Stimulated activated naive CD8-positive, alpha-beta T cell treated with anti-CD3 and anti-CD28 coated beads, Interleukin-15, amount 100 ng/mL, for 72 hours (primary cell): ENCODE data around the gene VAPA.

ENCODE experiments used
- ATAC-seq: fragments of 150-1000 bp; cut with Tn5 transposase; 2 replicates; pipeline ENCODE4 v1.10.0; 2021; ENCODE audit warnings: mild to moderate bottlenecking, moderate library complexity
- DNase-seq, 2 donors: peaks; one replicate each; pipeline ENCODE4 v3.0.0; 2021 to 2022
- H3K27ac Mint-ChIP-seq, 2 donors: one replicate each; pipeline ENCODE4 v1.8.0; 2022; ENCODE audit warnings: mild to moderate bottlenecking in 2 of 2, mixed read lengths in 2 of 2, moderate library complexity in 2 of 2
- H3K27me3 Mint-ChIP-seq: one replicate; pipeline ENCODE4 v1.8.0; 2022; ENCODE audit warnings: mixed read lengths
- H3K4me1 Mint-ChIP-seq: one replicate; pipeline ENCODE4 v1.8.0; 2022; ENCODE audit warnings: mild to moderate bottlenecking, mixed read lengths
- H3K4me3 Mint-ChIP-seq, 2 donors: one replicate each; pipeline ENCODE4 v1.8.0; 2022; ENCODE audit warnings: mild to moderate bottlenecking in 2 of 2, mixed read lengths in 2 of 2, moderate library complexity in 1 of 2
- H3K9me3 Mint-ChIP-seq, 2 donors: one replicate each; pipeline ENCODE4 v1.8.0; 2022; ENCODE audit warnings: mixed read lengths in 2 of 2

Gene VAPA

DNA sequence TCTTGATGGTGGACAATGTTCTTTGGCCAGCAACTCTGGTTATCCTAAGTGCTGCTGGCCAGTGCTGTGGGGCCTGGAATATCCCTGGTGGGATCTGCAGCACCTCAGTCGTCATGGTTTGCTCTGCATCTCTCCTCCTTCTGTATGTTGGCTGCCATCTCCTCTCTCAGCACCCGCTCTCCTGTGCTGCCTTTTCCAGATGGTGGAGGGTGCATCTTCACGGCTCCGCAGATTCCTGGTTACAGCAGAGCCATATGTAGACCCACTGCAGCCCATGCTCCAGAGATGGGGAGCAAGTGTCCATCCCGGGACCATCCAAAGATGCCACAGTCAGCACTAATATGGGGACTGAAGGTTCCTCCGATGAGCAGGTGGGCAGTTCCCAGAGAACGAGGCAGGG lies 90.0 kb downstream of the VAPA start:
- no peak for DNase-seq
- Mint-ChIP-seq H3K27ac (peak overlapping the region in 1 of 2 donors; percentile 5), H3K27me3 (no peaks in the 10 kb centered on the region), H3K4me1 (no peaks in the 10 kb centered on the region), H3K4me3 (no peak overlapping the region), H3K9me3 (peaks cover 6 to 20% of the 10 kb centered on the region in 2 donors)
- no peak for ATAC-seq

DNA sequence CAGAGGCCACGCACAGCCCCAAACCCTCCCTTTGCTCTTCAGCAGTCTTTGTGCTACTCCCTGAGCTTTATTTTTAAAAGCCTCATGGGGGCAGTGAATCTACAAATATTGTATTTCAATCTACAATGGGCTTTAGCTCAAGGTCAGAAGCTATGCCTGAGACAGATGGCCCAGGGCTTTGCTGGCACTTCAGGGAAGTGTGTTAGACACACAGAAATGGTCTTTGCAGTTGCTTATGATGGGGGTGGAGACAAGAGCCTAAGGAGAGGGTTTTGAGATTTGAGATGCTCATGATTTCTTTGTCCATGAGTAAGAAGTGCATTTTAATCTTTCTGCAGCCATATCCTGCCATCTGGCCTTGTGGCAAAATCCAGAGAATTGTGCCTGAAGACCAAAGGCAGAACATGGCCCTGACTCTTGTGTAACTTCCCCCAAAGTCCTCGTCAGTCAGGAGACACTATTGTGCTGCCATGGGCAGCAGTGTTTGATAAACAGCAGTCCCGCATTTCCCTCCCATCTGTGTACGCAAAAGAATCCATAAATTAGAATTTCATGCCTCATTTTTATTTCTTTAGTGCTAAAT lies 92.6 kb downstream of the VAPA start:
- peaks cover 7% of the 10 kb centered on the region for H3K27me3 Mint-ChIP-seq
- H3K27ac Mint-ChIP-seq = no peak overlapping the region
- H3K4me1 Mint-ChIP-seq = no peaks in the 10 kb centered on the region
- no peak for ATAC-seq
- DNase-seq = no peak
- no peak overlapping the region for H3K4me3 Mint-ChIP-seq
- no peaks in the 10 kb centered on the region for H3K9me3 Mint-ChIP-seq

DNA sequence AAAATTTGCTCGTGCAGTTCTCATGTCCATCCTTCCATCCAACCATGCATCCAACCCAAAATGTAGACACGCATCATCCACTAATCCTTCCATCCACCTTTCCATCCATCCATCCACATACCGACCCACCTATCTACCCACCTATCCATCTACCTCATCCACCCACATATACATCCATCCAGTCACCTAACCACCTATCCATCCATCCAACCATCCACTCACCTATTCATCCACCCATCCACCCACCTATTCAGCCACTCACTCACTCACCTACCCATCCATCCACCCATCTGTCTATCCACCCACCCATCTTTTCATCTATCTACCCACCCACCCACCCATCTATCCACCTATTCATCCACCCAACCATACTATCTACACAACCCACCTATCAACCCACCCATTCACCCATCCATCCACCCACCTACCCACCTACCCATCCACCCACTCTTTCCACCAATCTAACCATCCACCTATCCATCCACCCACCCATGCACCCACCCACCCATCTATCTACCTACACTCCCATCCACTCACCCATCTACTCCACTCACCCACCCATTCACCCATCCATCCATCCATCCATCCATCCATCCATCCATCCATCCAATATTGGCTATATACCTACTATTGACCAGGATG lies 94.3 kb downstream of the VAPA start:
- ATAC-seq (no peak), DNase-seq (no peak)
- H3K27me3 Mint-ChIP-seq = peaks cover 7% of the 10 kb centered on the region
- H3K27ac Mint-ChIP-seq = peak overlapping the region in 1 of 2 donors; percentile 2
- no peaks in the 10 kb centered on the region for H3K4me1 Mint-ChIP-seq
- H3K4me3 Mint-ChIP-seq = no peak overlapping the region
- H3K9me3 Mint-ChIP-seq = no peaks in the 10 kb centered on the region
